HK-2 (cell line): ENCODE measurements around the gene POLR3H.

Experiments used
- DNase-seq: peaks from one replicate; pipeline ENCODE4 v3.0.0-alpha.2; 2018; ENCODE audit not compliant: unreplicated experiment

Gene POLR3H

DNA sequence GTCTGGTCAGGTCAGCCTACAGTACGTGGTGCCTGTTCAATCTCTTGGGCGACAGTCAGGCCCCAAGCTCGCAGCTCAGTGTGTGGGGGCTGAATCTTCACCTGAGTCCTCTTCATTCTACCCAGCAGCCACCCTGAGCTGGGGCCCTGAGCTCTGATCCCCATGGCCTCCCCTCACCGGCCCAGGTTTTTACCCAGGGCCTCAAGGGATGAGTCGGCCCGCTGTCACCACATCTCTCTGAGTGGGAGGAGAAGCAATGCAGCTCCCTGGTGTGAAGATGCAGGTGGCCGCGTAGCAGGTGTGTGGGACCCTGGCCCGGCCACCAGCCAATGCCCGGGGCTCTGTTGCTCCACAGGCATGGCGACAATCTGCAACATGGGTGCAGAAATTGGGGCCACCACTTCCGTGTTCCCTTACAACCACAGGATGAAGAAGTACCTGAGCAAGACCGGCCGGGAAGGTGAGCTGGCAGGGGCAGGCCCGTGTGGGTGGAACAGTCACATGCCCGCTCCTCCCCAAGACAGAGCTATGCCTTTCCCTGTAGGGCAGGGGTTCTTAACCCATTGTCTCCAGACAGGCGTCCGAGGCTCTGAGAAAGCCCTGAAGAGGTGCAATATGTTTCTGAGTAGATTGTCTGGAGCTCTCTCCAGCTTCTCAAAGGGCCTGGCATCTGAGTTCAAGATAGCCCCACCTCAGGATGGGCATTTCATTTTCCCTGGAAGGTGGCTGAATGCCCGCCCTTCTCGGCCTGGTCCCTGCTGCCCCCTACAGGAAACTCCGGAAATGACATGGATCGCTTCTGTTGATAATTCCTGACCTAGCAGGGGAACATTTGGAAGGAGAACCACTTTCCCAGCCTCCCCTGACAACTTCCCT is 26.9 kb downstream of the POLR3H start:
- DNase-seq, result peak; percentile 74

DNA sequence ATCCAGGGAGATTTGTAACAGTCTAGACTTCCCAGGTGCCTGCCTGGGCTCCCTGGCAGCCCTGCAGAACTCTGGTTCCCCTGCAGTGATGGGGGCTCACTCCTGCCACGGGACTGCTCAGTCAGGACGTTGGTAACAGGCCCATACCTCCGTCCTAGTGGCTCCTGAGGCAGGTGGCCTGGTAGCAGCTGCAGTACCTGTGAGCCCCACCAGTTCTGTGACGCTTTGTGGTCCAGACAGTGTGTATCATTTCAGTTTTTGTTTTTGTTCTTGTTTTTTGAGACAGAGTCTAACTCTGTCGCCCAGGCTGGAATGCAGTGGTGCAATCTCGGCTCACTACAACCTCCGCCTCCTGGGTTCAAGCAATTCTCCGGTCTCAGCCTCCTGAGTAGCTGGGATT is 27.8 kb downstream of the POLR3H start:
- DNase-seq, result no peak

DNA sequence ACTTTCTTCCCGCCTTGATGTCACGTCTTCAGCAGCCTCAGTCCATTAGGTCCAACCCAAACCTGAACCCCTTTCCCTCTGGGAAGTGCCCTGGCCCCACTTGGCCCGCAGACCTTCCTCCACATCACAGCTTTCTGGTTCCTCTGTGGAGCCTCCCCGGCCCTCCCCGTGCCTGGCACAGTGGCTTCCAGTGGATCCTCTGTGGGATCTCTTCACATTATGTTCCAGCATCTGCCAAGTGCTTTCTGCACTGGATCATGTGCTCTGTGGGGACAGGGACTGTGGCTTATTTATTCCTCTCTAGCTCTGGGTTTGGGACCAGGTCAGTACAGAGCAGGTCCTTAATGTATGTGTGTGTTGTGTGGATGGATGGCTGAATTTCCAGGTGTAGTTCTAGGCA is 30.9 kb downstream of the POLR3H start:
- no peak for DNase-seq

DNA sequence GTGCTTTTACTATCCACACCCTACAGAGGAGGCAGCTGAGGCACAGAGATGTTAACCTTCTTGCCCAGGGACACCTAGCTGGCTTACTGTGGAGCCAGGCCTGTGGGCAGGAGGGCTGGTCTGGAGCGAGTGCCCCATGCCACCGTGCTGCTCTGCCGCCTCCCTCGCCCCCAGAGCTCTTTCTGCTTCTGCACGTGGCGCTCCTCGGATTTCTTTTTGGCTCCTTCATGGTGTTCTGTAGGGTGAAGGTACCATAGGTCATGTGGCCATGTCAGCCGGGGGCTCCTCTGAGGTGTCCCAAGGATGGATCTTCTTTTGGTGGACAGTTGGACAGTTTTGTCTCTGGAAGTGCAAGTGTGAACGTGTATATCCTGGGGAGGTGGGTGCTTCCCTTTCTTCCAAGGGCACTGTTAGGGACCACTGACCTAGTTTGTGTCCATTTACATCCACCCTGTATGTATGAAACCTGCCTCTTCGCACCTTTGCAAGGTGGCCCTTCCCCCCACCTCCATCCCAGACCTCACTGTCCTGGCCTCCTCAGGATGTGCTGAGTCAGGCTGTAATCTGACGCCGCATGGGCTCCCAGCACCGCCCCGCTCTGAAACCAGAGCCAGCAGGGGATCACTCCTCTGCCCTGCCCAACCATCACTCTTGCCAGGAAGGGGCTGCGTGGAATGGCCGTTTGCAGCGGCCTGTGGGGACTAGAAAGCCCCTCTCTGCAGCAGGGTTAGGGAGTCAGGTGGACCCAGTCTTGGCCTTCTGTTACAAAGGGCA is 31.7 kb downstream of the POLR3H start:
- DNase-seq, result peak; percentile 70

DNA sequence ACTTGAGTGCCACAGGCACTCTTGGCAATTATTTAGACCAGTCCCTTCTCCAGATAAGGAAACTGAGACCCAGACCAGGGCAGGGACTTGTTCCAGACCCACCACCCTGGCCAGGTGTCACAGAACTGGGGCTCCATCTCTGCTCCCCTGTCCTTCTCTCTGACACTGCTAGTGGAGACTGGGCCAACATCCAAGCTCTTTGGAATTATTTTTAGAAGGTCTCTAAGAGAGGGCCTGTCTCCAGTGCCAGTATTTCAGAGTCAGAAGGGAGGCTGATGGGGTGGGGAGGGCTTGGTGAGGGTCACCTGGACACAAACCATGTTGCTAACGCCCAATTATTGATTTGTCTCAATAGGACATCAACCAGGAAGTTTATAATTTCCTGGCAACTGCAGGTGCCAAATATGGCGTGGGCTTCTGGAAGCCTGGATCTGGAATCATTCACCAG is 32.7 kb downstream of the POLR3H start:
- no peak for DNase-seq

DNA sequence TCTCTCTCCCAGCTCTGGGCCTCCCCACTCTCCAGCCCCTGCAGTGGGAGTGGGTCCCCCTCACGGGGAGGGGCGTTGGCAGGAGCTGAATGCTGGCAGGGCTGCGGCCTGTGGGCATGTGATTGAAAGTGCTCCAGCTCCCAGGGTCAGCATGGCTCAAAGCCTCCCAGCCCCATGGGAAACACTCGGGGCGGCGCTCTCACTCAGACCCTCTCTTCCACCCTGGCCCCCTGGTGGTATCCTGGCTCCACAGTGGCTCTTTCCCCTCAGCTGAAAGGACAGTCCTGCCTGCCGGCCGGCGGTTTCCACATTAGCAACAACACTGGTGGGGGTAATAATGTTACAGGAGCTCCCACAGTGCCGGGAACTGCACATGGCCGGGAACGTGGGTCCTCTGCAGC is 35.5 kb downstream of the POLR3H start:
- no peak for DNase-seq

DNA sequence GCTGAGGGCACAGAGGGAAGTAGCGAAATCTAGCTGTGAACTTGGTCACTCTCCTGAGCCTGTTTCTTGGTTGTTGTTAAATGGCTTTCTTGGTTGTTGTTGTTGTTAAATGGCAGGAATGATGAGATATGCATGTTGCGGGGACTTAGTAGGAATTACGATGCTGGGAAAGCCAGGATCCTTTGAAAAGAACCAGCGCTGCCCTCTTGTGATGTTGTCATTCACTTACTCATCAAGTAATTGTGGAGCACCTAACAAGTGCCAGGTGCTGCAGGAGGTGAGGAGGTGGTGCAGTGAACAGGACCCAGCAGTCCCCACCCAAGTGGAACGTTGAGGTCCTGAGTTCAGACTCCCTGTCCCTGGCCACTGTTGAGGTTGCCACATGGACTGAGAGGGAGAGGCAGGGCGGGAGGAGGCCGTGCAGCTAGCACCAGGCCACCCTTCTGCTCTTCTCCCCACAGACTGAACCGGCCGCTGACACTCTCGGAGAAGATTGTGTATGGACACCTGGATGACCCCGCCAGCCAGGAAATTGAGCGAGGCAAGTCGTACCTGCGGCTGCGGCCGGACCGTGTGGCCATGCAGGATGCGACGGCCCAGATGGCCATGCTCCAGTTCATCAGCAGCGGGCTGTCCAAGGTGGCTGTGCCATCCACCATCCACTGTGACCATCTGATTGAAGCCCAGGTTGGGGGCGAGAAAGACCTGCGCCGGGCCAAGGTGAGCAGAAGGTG is 36.8 kb downstream of the POLR3H start:
- DNase-seq, result no peak

DNA sequence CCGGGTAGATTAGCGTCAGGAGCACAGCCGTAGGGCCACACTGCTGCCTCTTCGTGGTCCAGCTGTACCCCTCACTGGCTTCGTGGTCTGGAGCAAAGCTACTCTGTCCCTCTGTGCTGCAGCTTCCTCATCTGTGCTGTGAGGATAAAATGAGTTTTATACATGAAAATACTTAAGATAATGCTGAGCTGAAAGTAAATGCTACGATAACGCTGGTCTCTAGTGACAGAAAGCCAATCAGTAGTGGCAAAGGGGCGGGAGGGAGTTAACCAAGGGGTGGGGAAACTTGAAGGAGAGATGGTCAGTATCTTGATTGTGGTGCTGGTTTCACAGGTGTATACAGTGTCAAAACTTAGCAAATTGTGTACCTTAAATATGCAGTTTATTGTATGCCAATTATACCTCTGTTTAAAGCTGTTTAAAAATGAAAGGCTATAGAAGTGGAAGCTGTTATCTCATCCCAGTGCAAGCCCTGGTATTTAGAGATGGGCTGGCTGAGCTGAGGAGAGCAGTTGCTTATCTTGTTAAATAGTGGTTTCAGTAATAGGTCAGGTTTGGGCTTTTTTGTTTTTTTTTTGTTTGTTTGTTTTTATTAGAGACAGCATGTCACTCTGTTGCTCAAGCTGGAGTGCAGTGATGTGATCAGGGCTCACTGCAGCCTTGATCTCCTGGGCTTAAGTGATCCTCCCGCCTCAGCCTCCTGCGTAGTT is 38.6 kb downstream of the POLR3H start:
- DNase-seq, result no peak

DNA sequence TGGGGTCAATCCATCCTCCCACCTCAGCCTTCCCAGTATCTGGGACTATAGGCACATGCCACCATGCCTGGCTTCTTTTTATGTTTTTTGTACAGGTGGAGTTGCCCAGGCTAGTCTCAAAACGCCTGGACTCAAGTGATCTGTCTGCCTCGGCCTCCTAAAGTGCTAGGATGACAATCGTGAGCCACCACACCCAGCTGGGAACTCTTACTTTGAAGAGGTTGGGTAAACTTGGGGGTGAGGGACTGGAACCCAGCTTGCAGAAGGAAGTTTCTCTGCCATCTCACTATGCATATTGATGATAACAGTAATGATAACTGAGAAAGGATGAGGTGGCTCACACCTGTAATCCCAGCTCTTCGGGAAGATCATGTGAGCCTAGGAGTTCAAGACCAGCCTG is 39.5 kb downstream of the POLR3H start:
- no peak for DNase-seq

DNA sequence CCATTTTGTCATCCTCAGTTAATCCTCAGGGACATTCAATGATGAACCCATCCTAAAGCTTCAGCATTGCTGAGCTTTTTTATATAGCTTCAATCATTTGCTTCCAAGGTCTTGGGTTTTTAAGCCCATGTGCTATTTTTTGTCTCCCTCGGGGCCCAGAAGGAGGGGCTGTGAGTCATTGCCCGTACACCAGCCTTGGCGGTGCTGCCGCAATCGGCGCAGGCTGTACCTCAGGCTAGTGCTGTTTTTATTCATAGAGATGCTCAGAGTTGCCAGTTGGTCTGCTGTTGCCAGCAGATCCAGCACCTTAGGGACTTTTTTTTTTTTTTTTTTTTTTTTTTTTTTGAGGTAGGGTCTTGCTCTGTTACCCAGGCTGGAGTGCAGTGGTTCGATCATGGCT is 39.9 kb downstream of the POLR3H start:
- no peak for DNase-seq

DNA sequence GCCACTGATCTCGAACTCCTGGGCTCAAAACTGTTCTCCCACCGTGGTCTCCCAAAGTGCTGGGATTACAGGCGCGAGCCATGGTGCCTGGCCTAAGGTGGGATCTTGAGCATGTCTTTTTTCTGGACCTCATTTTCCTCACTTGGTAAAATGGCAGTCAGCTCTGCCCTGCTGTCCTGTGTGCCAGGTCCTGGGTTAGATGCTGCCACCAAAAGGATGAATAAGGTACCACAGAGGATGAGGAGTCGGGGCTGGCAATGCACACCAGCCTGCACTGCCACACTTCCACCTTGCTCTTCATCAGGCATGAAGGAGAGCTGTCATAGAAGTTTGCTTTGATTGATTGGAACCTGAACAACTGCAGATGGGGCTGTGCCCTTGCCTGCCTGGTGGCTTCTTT is 43.1 kb downstream of the POLR3H start:
- DNase-seq, result no peak

DNA sequence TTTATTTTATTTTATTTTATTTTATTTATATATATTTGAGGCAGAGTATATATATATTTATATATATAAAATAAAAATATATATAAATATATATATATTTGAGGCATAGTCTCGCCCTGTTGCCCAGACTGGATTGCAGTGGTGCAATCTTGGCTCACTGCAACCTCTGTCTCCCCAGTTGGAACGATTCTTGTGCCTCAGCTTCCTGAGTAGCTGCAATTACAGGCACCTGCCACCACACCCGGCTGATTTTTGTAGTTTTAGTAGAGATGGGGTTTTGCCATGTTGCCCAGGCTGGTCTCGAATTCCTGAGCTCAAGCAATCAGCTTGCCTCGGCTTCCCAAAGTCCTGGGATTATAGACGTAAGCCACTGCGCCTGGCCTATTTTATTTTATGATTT is 44.0 kb downstream of the POLR3H start:
- DNase-seq, result no peak

DNA sequence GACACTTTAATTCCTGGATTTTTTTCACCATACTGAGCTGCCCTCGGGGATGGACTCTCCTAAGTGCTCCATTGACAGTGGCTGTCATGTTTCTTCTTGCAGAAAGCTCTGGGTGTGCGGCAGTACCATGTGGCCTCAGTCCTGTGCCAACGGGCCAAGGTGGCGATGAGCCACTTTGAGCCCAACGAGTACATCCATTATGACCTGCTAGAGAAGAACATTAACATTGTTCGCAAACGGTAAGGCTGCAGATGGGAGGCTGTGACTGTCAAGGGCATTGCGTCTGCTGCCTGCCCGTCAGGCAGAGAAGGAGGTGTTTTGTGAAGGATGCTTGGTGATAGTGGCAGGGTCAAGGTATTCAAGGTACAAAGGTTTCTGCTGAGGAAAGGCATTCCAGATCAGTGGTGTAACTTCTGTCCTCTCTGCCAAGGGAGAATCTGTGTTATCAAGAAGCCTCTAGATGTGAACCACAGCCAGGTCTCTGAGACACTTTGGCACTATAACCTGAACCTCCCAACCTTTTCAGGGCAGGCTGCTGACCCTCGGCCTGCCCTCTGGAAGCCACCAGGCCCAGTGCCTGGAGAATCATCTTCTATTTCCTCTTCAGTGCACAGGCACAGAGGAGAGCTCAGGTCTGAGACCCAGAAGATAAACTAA is 44.5 kb downstream of the POLR3H start:
- DNase-seq, result no peak

DNA sequence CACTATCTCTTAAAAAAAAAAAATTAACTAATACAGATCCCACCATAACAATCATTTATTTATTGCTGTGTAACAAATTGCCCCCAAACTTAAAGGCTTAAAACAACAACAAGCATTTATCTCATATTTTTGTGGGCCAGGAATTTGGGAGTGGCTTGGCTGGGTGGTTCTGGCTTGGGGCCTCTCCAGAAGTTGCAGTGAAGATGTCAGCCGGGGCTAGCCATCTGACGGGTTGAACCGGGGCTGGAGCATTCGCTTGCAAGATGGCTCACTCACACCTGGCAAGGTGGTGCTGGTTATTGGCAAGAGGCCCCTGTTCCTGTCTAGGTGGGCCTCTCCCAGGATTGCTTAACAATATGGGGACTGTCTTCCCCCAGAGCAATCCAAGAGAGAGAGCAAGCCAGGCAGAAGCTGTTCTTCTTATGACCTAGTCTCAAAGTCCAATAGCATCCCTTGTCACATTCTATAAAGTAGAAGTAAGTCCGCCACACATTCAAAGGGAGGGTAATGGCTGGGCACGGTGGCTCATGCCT is 45.9 kb downstream of the POLR3H start:
- no peak for DNase-seq

DNA sequence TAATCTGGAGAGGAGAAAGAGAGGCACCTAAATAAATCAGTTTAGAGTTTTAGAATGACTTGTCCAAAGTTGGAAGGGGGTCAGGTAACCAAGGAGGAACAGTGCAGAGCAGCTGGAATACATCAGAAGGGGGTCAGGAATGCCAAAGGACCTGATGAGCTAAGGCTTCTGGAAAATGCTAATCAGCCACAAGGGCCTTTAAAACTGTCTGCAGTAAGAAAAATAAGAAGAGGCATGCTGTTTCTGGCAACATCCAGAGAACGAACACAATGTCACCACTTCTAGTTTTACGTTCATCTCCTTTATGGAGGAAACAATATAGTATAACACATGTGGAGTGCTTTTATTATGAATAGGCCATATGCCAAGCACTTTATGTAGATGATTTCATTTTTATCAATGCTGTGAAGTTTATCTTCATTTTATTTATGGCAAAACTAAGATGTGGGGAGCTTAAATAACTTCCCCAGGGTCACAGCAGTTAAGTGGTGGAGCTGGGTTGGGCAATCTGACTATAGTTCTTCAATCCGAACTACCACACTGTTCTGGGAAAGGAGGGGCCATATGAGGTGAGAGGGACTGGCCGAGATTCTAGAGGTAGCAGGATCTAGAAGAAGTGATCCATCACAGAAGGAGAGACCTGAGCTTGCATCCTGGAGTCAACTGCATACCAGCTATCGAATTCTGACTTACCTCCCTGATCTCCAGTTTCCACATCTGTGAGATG is 52.7 kb downstream of the POLR3H start:
- DNase-seq, result no peak

DNA sequence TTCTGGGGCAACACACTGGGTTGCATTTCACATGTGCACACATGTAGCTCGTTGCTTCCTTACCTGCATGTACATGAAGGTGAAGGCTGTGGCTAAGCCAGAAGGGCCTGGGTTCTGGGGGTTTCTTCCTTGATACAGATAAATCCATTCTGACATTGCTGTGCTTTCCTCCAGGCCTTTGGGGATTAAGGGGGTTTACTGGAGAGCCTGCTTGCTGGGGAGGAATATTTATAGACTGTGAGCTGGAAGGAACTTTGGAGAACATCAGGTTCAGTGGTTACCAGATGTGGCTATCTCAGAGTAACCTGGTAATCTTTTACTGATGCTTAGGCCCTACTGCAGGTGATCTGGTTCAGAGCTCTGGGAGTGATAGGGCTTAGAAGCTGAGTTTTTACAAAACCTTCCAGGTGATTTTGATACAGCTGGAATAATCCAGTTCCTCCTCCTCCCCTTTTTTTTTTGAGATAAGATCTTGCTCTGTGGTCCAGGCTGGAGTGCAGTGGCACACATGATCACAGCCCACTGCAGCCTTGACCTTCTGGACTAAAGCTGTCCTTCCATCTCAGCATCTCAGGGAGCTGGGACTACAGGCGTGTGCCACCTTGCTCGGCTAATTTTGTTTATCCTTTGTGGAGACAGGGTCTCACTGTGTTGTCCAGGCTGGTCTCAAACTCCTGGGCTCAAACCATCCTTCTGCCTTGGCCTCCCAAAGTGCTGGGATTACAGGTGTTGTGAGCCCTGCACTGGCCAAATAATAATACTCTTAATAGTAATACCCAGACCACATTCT is 55.5 kb downstream of the POLR3H start:
- no peak for DNase-seq

DNA sequence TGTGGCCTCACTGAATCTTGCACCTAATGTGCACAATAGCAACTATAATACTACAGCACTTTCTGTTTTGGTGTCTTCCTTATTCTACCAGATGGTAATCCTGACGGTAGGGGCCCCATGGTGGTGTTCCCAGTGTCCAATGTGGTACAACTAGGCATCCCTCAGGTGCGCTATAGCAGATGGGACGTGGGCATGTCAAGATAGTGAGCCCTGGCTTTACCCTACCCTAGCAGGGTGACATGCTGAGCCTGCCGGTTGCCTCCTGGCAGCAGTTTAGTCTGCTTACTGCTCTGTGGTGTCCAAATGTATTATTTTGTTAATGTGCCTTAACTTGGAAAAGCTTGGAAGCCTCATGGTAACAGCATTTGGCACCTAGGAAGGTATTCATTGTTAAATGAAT is 56.2 kb downstream of the POLR3H start:
- DNase-seq, result no peak

DNA sequence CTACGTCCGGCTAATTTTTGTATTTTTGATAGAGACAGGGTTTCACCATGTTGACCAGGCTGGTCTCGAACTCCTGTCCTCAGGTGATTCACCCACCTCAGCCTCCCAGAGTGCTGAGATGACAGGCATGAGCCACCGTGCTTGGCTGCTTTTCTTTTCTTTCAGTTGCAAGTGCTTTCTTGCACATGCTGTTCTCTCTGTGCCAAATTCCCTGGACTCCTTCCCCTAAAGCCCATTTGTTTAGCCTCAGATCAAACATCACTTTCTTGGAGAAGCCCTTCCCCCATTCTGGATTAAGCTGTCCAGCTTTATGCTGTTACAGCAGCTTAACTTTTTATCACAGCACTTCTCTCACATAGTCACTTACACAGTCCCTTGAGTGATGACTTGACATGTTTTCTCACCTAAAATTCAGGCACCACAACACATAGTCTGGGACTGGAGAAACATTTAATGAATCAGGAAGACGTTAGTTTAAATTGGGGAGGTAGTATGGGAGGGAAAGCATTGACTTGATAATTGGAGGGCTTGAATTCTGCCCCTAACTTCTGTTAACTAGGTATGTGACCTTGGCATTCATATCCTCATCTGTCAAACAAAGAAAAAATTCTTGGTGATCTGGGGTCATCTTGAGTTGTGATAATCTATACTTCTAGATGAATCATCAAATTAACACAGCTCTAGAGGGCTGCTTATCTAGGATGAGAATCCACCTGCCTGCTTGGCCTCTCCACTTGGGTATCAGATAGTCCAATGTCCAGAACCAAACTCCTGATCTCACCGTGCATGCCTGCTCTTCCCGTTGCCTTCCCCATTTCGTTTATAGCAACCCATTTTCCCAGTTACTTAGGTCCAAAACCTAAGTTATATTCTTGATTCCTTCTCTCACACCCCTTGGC is 57.0 kb downstream of the POLR3H start:
- DNase-seq, result no peak
